Peyer's patch (tissue), 4 donors: ENCODE results near the gene CD46.
"Not testable (repeated sequence)": the region's sequence is repeated elsewhere in the genome, so short reads cannot be mapped to it uniquely, and the experiment has no call there.

Source experiments
- POLR2A ChIP-seq, 2 donors: fragments of 450-650 bp; IDR thresholded peaks; one replicate each; pipeline ENCODE4 v1.5.1; 2017; ENCODE audit warnings: antibody characterized with exemption in 2 of 2, mild to moderate bottlenecking in 2 of 2, moderate library complexity in 2 of 2
- TF ChIP-seq, protein P1 (sequence below), 6 experiments: fragments of 450-650 bp in 4 of 6; fragments of 200-600 bp in 2 of 6; sonication (generic) in 1 of 6; IDR thresholded peaks; one replicate each; pipeline ENCODE4 v1.5.1; 2017 to 2019; ENCODE audit warnings: antibody characterized with exemption in 6 of 6, mild to moderate bottlenecking in 3 of 6, moderate library complexity in 1 of 6

DNA sequence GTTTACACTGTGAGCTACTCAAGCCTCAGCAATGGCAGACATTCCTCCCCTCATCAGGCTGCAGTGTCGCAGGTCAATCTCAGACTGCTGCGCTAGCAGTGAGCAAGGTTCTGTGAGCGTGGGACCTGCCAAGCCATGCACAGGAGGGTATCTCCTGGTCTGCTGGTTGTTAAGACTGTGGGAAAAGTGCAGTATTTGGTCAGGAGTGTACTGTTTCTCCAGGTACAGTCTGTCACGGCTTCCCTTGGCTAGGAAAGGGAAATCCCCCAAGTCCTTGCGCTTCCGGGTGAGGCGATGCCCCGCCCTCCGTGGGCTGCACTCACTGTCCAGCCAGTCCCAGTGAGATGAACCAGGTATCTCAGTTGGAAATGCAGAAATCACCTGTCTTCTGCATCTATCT lies 24.2 kb downstream of the CD46 start:
- TF ChIP-seq, protein P1, sequence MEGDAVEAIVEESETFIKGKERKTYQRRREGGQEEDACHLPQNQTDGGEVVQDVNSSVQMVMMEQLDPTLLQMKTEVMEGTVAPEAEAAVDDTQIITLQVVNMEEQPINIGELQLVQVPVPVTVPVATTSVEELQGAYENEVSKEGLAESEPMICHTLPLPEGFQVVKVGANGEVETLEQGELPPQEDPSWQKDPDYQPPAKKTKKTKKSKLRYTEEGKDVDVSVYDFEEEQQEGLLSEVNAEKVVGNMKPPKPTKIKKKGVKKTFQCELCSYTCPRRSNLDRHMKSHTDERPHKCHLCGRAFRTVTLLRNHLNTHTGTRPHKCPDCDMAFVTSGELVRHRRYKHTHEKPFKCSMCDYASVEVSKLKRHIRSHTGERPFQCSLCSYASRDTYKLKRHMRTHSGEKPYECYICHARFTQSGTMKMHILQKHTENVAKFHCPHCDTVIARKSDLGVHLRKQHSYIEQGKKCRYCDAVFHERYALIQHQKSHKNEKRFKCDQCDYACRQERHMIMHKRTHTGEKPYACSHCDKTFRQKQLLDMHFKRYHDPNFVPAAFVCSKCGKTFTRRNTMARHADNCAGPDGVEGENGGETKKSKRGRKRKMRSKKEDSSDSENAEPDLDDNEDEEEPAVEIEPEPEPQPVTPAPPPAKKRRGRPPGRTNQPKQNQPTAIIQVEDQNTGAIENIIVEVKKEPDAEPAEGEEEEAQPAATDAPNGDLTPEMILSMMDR (IDR thresholded peaks at IDR 0.05): not testable (repeated sequence)
- not testable (repeated sequence) for TF ChIP-seq POLR2A (IDR thresholded peaks at IDR 0.05)
